Measurements from ENCODE around the gene ITGA7.
"Not testable (repeated sequence)": the region's sequence is repeated elsewhere in the genome, so short reads cannot be mapped to it uniquely, and the experiment has no call there.

The ITGA7 gene

GRCh38 chr12:55652352-55652751, 55.4 kb downstream of the ITGA7 start:
- ATAC-seq = no peak
- TF ChIP-seq ZNF70 (CRISPR knock-in tag; IDR thresholded peaks at IDR 0.05) (no peak), GLIS3 (CRISPR knock-in tag; IDR thresholded peaks at IDR 0.05) (no peak), ZFP30 (CRISPR knock-in tag; IDR thresholded peaks at IDR 0.05) (no peak), PPARA (CRISPR knock-in tag; IDR thresholded peaks at IDR 0.05; ENCODE audit: borderline replicate concordance) (no peak), ZNF8 (CRISPR knock-in tag; IDR thresholded peaks at IDR 0.05) (no peak), RARB (CRISPR knock-in tag; IDR thresholded peaks at IDR 0.05) (no peak), PATZ1 (CRISPR knock-in tag; IDR thresholded peaks at IDR 0.05; ENCODE audit: borderline replicate concordance) (no peak), CSDC2 (CRISPR knock-in tag; IDR thresholded peaks at IDR 0.05) (no peak), TCF4 (CRISPR knock-in tag; IDR thresholded peaks at IDR 0.05; ENCODE audit: borderline replicate concordance) (no peak), ZNF565 (CRISPR knock-in tag; conservative IDR thresholded peaks at IDR 0.05; ENCODE audit: low read depth) (no peak), SNAI2 (CRISPR knock-in tag; IDR thresholded peaks at IDR 0.05) (no peak), CSRNP3 (CRISPR knock-in tag; IDR thresholded peaks at IDR 0.05) (no peak), POU6F1 (CRISPR knock-in tag; IDR thresholded peaks at IDR 0.05; ENCODE audit: borderline replicate concordance, low read depth) (no peak), OSR1 (CRISPR knock-in tag; IDR thresholded peaks at IDR 0.05) (no peak), ZC3H10 (CRISPR knock-in tag; IDR thresholded peaks at IDR 0.05) (no peak)

- no peak for ATAC-seq
- TF ChIP-seq CSRNP3 (CRISPR knock-in tag; IDR thresholded peaks at IDR 0.05) (no peak), PATZ1 (CRISPR knock-in tag; IDR thresholded peaks at IDR 0.05; ENCODE audit: borderline replicate concordance) (no peak), ZNF565 (CRISPR knock-in tag; conservative IDR thresholded peaks at IDR 0.05; ENCODE audit: low read depth) (no peak), ZFP3 (CRISPR knock-in tag; IDR thresholded peaks at IDR 0.05) (no peak), CSDC2 (CRISPR knock-in tag; IDR thresholded peaks at IDR 0.05) (no peak), TCF4 (CRISPR knock-in tag; IDR thresholded peaks at IDR 0.05; ENCODE audit: borderline replicate concordance) (no peak), RARB (CRISPR knock-in tag; IDR thresholded peaks at IDR 0.05) (no peak)
Observed at GRCh38 chr12:55651299-55651683, 56.4 kb downstream of the ITGA7 start.

GRCh38 chr12:55650620-55651298, 56.9 kb downstream of the ITGA7 start:
- not testable (repeated sequence) for ATAC-seq

- TF ChIP-seq OSR1 (CRISPR knock-in tag; IDR thresholded peaks at IDR 0.05) = no peak
- TF ChIP-seq ZNF8 (CRISPR knock-in tag; IDR thresholded peaks at IDR 0.05) = no peak
Observed at GRCh38 chr12:55647027-55647426, 60.7 kb downstream of the ITGA7 start.

GRCh38 chr12:55644591-55644990, 63.1 kb downstream of the ITGA7 start:
- ATAC-seq = no peak
- TF ChIP-seq PATZ1 (CRISPR knock-in tag; IDR thresholded peaks at IDR 0.05; ENCODE audit: borderline replicate concordance) (no peak), CSRNP3 (CRISPR knock-in tag; IDR thresholded peaks at IDR 0.05) (no peak), OSR1 (CRISPR knock-in tag; IDR thresholded peaks at IDR 0.05) (no peak), GLIS3 (CRISPR knock-in tag; IDR thresholded peaks at IDR 0.05) (no peak), ZC3H10 (CRISPR knock-in tag; IDR thresholded peaks at IDR 0.05) (no peak), TCF4 (CRISPR knock-in tag; IDR thresholded peaks at IDR 0.05; ENCODE audit: borderline replicate concordance) (no peak), ZNF8 (CRISPR knock-in tag; IDR thresholded peaks at IDR 0.05) (no peak), SNAI2 (CRISPR knock-in tag; IDR thresholded peaks at IDR 0.05) (no peak), TOX (CRISPR knock-in tag; IDR thresholded peaks at IDR 0.05; ENCODE audit: borderline replicate concordance) (no peak), ZFP3 (CRISPR knock-in tag; IDR thresholded peaks at IDR 0.05) (no peak), RARB (CRISPR knock-in tag; IDR thresholded peaks at IDR 0.05) (no peak), PPARA (CRISPR knock-in tag; IDR thresholded peaks at IDR 0.05; ENCODE audit: borderline replicate concordance) (no peak), ARNTL (CRISPR knock-in tag; IDR thresholded peaks at IDR 0.05; ENCODE audit: borderline replicate concordance, low read depth) (no peak), BACH2 (CRISPR knock-in tag; IDR thresholded peaks at IDR 0.05; ENCODE audit: borderline replicate concordance) (no peak)

More at GRCh38 chr12:55647027-55647426, 60.7 kb downstream of the ITGA7 start:
- no peak for ATAC-seq

Measured in SK-N-SH treated with all-trans-retinoic acid at 6 μM for 48 hours (cell line).